HCT116 (cell line): ENCODE measurements around the gene TELO2. TPM values are rescaled to one million over a fixed set of nuclear protein-coding genes. Genes with fewer than 3 reads are reported as not detected.
A peak's percentile ranks its signal among the peaks of the same experiment; 100 is the strongest.

Experiments used
- ATAC-seq: fragments of 200-7000 bp; cut with Tn5 transposase; 2 replicates; pipeline ENCODE4 v1.9.1; 2020; ENCODE audit warnings: mild to moderate bottlenecking, moderate library complexity
- BruUV-seq: library from RNA; stranded (reverse); fragments of 400-500 nt; replicated peaks from 2 replicates; lab custom pipeline; 2021; lab: Mats Ljungman, UMichigan
- CTCF ChIA-PET: fragments of 300-600 bp; sonication (Branson Sonifier 250); formaldehyde crosslinking; loops from one replicate; lab custom pipeline; 2021; ENCODE audit warnings: antibody characterized with exemption; lab: Charles Lee
- POLR2A ChIA-PET: fragments of 300-600, 350-600 bp; sonication (Branson Sonifier 250); formaldehyde crosslinking; loops from one replicate; lab custom pipeline; 2021; ENCODE audit warnings: antibody characterized with exemption; lab: Charles Lee
- RAD21 ChIA-PET, 2 experiments: fragments of 300-600 bp; sonication (Branson Sonifier 250); formaldehyde crosslinking; loops; one replicate each; lab custom pipeline; 2023; ENCODE audit warnings: low total read pairs in 2 of 2; ENCODE audit not compliant: uncharacterized antibody in 2 of 2, unreplicated experiment in 2 of 2, low non-redundant PET in 1 of 2; lab: Charles Lee
- DNase-seq: peaks from one replicate; pipeline ENCODE4 v3.0.0-alpha.2; 2010; ENCODE audit warnings: low read depth, low spot score
- H2AFZ ChIP-seq: fragments of 200-600 bp; shearing (Covaris generic), sonication (generic); 2 replicates; pipeline ENCODE4 v1.6.1; 2017; ENCODE audit warnings: low read depth, mixed run types, mixed read lengths, antibody characterized with exemption, low read length; ENCODE audit not compliant: poor library complexity, severe bottlenecking
- H3K27ac ChIP-seq: 2 replicates; pipeline ENCODE4 v1.5.1; 2012; ENCODE audit warnings: low read depth, low read length
- H3K27me3 ChIP-seq: fragments of 200-600 bp; sonication (generic); 2 replicates; pipeline ENCODE4 v1.6.1; 2016; ENCODE audit warnings: mixed run types, low read length, mixed read lengths; ENCODE audit not compliant: insufficient read depth
- H3K36me3 ChIP-seq, 2 experiments: fragments of 200-500 bp in 1 of 2; fragments of 200-600 bp in 1 of 2; sonication (Bioruptor generic) in 1 of 2; sonication (generic) in 1 of 2; 2 replicates each; pipeline versions ENCODE4 v1.5.1 to v1.6.1; 2014 to 2016; ENCODE audit warnings: low read length in 2 of 2, inconsistent platforms in 1 of 2, mixed read lengths in 1 of 2, mixed run types in 1 of 2; ENCODE audit not compliant: insufficient read depth in 2 of 2, control insufficient read depth in 1 of 2
- H3K4me1 ChIP-seq, 2 experiments: fragments of 200-600 bp in 1 of 2; sonication (generic) in 1 of 2; 2 replicates each; pipeline versions ENCODE4 v1.5.1 to v1.6.1; 2012 to 2017; ENCODE audit warnings: low read length in 2 of 2, inconsistent platforms in 1 of 2, mild to moderate bottlenecking in 1 of 2, mixed read lengths in 1 of 2, mixed run types in 1 of 2, moderate library complexity in 1 of 2; ENCODE audit not compliant: insufficient read depth in 2 of 2, control insufficient read depth in 1 of 2
- H3K4me2 ChIP-seq: fragments of 200-600 bp; sonication (generic); 2 replicates; pipeline ENCODE4 v1.6.1; 2017; ENCODE audit warnings: mixed run types, low read length, mixed read lengths
- H3K4me3 ChIP-seq, 2 experiments: fragments of 200-600 bp in 1 of 2; sonication (generic) in 1 of 2; replicated peaks in 1 of 2; 2 replicates each; pipeline ENCODE4 v1.5.1; 2011 to 2016; ENCODE audit warnings: low read length in 2 of 2, control low read depth in 1 of 2, low read depth in 1 of 2, mild to moderate bottlenecking in 1 of 2, mixed read lengths in 1 of 2, mixed run types in 1 of 2
- H3K79me2 ChIP-seq: fragments of 200-600 bp; sonication (generic); 2 replicates; pipeline ENCODE4 v1.6.1; 2017; ENCODE audit warnings: mild to moderate bottlenecking, mixed run types, low read length, moderate library complexity, mixed read lengths; ENCODE audit not compliant: insufficient read depth
- H3K9ac ChIP-seq: fragments of 200-600 bp; sonication (generic); 2 replicates; pipeline ENCODE4 v1.6.1; 2016; ENCODE audit warnings: low read length, mixed read lengths
- H3K9me2 ChIP-seq: fragments of 200-600 bp; sonication (generic), shearing (Covaris generic); 2 replicates; pipeline ENCODE4 v1.6.1; 2017; ENCODE audit warnings: mixed run types, mild to moderate bottlenecking, moderate library complexity; ENCODE audit not compliant: insufficient read depth
- H3K9me3 ChIP-seq, 2 experiments: fragments of 200-500 bp in 1 of 2; fragments of 200-600 bp in 1 of 2; sonication (Bioruptor generic) in 1 of 2; sonication (generic) in 1 of 2; 2 replicates each; pipeline ENCODE4 v1.6.1; 2014 to 2017; ENCODE audit warnings: low read length in 2 of 2, mixed read lengths in 2 of 2, inconsistent platforms in 1 of 2, low read depth in 1 of 2, mild to moderate bottlenecking in 1 of 2, mixed run types in 1 of 2, moderate library complexity in 1 of 2; ENCODE audit not compliant: control insufficient read depth in 1 of 2, insufficient read depth in 1 of 2
- H4K20me1 ChIP-seq: fragments of 200-600 bp; sonication (generic), shearing (Covaris generic); 2 replicates; pipeline ENCODE4 v1.6.1; 2017; ENCODE audit warnings: mixed run types, mild to moderate bottlenecking, moderate library complexity; ENCODE audit not compliant: insufficient read depth
- CBX3 ChIP-seq: IDR thresholded peaks from 2 replicates; pipeline ENCODE4 v1.6.1; 2012; ENCODE audit warnings: low read depth
- CEBPB ChIP-seq: IDR thresholded peaks from 2 replicates; pipeline ENCODE4 v1.6.1; 2012; ENCODE audit warnings: low read depth
- ELF1 ChIP-seq: IDR thresholded peaks from 2 replicates; pipeline ENCODE4 v1.6.1; 2012; ENCODE audit warnings: low read depth, borderline replicate concordance
- EZH2 ChIP-seq: fragments of 200-600 bp; sonication (generic); IDR thresholded peaks from 2 replicates; pipeline ENCODE4 v1.6.1; 2017; ENCODE audit warnings: antibody characterized with exemption, mixed run types
- EZH2phosphoT487 ChIP-seq: fragments of 200-600 bp; IDR thresholded peaks from 2 replicates; pipeline ENCODE4 v1.6.1; 2018; ENCODE audit warnings: antibody characterized with exemption, borderline replicate concordance
- FOSL1 ChIP-seq: IDR thresholded peaks from 2 replicates; pipeline ENCODE4 v1.6.1; 2012; ENCODE audit warnings: low read depth
- POLR2A ChIP-seq: IDR thresholded peaks from 2 replicates; pipeline ENCODE4 v1.7.0; 2011; ENCODE audit warnings: borderline replicate concordance; ENCODE audit not compliant: insufficient read depth, insufficient read length; ENCODE audit errors: extremely low read depth
- POLR2AphosphoS5 ChIP-seq: IDR thresholded peaks from 2 replicates; pipeline ENCODE4 v1.6.1; 2011; ENCODE audit warnings: mild to moderate bottlenecking, low read depth, low read length, moderate library complexity
- RAD21 ChIP-seq: IDR thresholded peaks from 2 replicates; pipeline ENCODE4 v1.6.1; 2012; ENCODE audit warnings: low read depth, mild to moderate bottlenecking
- SIN3A ChIP-seq: IDR thresholded peaks from 2 replicates; pipeline ENCODE4 v1.6.1; 2012; ENCODE audit warnings: low read depth
- SP1 ChIP-seq: IDR thresholded peaks from 2 replicates; pipeline ENCODE4 v1.6.1; 2012; ENCODE audit warnings: low read depth
- SRF ChIP-seq: IDR thresholded peaks from 2 replicates; pipeline ENCODE4 v1.6.1; 2012; ENCODE audit warnings: low read depth
- YY1 ChIP-seq: IDR thresholded peaks from 2 replicates; pipeline ENCODE4 v1.6.1; 2011; ENCODE audit warnings: low read length, low read depth, moderate library complexity, mild to moderate bottlenecking; ENCODE audit not compliant: insufficient replicate concordance; ENCODE audit errors: extremely low read depth
- ZFX ChIP-seq: fragments of 450-650 bp; IDR thresholded peaks from 2 replicates; pipeline ENCODE4 v1.6.1; 2017
- ZNF274 ChIP-seq: fragments of 200-500 bp; sonication (Bioruptor generic); IDR thresholded peaks from 2 replicates; pipeline ENCODE4 v1.6.1; 2014; ENCODE audit warnings: mild to moderate bottlenecking, low read depth, low read length, inconsistent platforms
- intact Hi-C: fragments of 100-400 bp; cut with micrococcal nuclease; formaldehyde crosslinking; loops from 2 replicates; pipeline ENCODE4 v1.10.0; 2022
- total RNA-seq: library from RNA; stranded (reverse); gene quantifications from one replicate; pipeline ENCODE4 v1.2.1, GENCODE V29; 2021; ENCODE audit not compliant: unreplicated experiment
- TF ChIP-seq, protein P1 (sequence below), 3 experiments: fragments of 200-600 bp in 1 of 3; sonication (generic) in 1 of 3; IDR thresholded peaks in 2 of 3; conservative IDR thresholded peaks in 1 of 3; 2 replicates each; pipeline ENCODE4 v1.5.1; 2012 to 2017; ENCODE audit warnings: low read depth in 2 of 3, low read length in 2 of 3, antibody characterized with exemption in 1 of 3, borderline replicate concordance in 1 of 3, control low read depth in 1 of 3, mild to moderate bottlenecking in 1 of 3, mixed read lengths in 1 of 3, mixed run types in 1 of 3, moderate library complexity in 1 of 3; ENCODE audit not compliant: insufficient read depth in 1 of 3
- TF ChIP-seq, protein P2 (sequence below): IDR thresholded peaks from 2 replicates; pipeline ENCODE4 v1.6.1; 2012; ENCODE audit warnings: low read depth
- TF ChIP-seq, protein P3 (sequence below): IDR thresholded peaks from 2 replicates; pipeline ENCODE4 v1.6.1; 2011; ENCODE audit warnings: mild to moderate bottlenecking, low read length, moderate library complexity; ENCODE audit not compliant: insufficient replicate concordance; ENCODE audit errors: extremely low read depth
- TF ChIP-seq, protein P4 (sequence below): IDR thresholded peaks from 2 replicates; pipeline ENCODE4 v1.6.1; 2012
- TF ChIP-seq, protein P5 (sequence below): IDR thresholded peaks from 2 replicates; pipeline ENCODE4 v1.6.1; 2012

Gene TELO2
- total RNA-seq, 1 experiment from 2014 or later = 74.3 TPM

DNA sequence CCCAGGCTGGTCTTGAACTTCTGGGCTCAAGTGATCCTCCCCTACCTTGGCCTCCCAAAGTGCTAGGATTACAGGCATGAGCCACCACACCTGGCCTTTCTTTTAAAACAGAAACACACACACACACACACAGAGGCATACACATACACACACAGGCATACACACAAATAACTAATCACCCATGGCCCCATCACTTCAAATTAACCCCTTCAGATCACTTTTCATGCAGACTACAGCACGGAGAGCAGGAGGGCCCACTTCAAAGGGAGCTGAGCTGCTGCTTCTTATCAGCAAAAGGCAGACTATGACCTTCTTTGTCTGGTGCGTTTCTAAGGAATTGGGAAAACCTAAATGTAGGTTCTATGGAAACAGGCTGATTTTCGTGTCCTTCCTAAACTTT, 20.2 kb upstream of the TELO2 start:
- H4K20me1 ChIP-seq = no peaks in the 10 kb centered on the region
- no peak overlapping the region for H3K27ac ChIP-seq
- DNase-seq (no peak), ATAC-seq (no peak)
- no peak overlapping the region for H2AFZ ChIP-seq
- no peaks in the 10 kb centered on the region for H3K9me3 ChIP-seq
- RAD21 ChIA-PET = no interaction called here
- H3K36me3 ChIP-seq = no peaks in the 10 kb centered on the region
- H3K9ac ChIP-seq = no peak overlapping the region
- TF ChIP-seq CBX3 = no peak
- TF ChIP-seq SP1 = no peak
- no peak for TF ChIP-seq SRF
- TF ChIP-seq, protein P1, sequence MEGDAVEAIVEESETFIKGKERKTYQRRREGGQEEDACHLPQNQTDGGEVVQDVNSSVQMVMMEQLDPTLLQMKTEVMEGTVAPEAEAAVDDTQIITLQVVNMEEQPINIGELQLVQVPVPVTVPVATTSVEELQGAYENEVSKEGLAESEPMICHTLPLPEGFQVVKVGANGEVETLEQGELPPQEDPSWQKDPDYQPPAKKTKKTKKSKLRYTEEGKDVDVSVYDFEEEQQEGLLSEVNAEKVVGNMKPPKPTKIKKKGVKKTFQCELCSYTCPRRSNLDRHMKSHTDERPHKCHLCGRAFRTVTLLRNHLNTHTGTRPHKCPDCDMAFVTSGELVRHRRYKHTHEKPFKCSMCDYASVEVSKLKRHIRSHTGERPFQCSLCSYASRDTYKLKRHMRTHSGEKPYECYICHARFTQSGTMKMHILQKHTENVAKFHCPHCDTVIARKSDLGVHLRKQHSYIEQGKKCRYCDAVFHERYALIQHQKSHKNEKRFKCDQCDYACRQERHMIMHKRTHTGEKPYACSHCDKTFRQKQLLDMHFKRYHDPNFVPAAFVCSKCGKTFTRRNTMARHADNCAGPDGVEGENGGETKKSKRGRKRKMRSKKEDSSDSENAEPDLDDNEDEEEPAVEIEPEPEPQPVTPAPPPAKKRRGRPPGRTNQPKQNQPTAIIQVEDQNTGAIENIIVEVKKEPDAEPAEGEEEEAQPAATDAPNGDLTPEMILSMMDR (IDR thresholded peaks at IDR 0.05 in 2 of 3, conservative IDR thresholded peaks at IDR 0.05 in 1 of 3; ENCODE audit: borderline replicate concordance in 1 of 3, insufficient read depth in 1 of 3, low read depth in 2 of 3, low read length in 2 of 3) = no peak
- TF ChIP-seq ZFX = no peak
- no peak for TF ChIP-seq EZH2phosphoT487
- TF ChIP-seq, protein P2, sequence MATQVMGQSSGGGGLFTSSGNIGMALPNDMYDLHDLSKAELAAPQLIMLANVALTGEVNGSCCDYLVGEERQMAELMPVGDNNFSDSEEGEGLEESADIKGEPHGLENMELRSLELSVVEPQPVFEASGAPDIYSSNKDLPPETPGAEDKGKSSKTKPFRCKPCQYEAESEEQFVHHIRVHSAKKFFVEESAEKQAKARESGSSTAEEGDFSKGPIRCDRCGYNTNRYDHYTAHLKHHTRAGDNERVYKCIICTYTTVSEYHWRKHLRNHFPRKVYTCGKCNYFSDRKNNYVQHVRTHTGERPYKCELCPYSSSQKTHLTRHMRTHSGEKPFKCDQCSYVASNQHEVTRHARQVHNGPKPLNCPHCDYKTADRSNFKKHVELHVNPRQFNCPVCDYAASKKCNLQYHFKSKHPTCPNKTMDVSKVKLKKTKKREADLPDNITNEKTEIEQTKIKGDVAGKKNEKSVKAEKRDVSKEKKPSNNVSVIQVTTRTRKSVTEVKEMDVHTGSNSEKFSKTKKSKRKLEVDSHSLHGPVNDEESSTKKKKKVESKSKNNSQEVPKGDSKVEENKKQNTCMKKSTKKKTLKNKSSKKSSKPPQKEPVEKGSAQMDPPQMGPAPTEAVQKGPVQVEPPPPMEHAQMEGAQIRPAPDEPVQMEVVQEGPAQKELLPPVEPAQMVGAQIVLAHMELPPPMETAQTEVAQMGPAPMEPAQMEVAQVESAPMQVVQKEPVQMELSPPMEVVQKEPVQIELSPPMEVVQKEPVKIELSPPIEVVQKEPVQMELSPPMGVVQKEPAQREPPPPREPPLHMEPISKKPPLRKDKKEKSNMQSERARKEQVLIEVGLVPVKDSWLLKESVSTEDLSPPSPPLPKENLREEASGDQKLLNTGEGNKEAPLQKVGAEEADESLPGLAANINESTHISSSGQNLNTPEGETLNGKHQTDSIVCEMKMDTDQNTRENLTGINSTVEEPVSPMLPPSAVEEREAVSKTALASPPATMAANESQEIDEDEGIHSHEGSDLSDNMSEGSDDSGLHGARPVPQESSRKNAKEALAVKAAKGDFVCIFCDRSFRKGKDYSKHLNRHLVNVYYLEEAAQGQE = no peak
- TF ChIP-seq POLR2A = no peak
- TF ChIP-seq EZH2 = no peak
- no peak for TF ChIP-seq SIN3A
- TF ChIP-seq ZNF274 = no peak
- TF ChIP-seq RAD21 = no peak
- TF ChIP-seq, protein P3, sequence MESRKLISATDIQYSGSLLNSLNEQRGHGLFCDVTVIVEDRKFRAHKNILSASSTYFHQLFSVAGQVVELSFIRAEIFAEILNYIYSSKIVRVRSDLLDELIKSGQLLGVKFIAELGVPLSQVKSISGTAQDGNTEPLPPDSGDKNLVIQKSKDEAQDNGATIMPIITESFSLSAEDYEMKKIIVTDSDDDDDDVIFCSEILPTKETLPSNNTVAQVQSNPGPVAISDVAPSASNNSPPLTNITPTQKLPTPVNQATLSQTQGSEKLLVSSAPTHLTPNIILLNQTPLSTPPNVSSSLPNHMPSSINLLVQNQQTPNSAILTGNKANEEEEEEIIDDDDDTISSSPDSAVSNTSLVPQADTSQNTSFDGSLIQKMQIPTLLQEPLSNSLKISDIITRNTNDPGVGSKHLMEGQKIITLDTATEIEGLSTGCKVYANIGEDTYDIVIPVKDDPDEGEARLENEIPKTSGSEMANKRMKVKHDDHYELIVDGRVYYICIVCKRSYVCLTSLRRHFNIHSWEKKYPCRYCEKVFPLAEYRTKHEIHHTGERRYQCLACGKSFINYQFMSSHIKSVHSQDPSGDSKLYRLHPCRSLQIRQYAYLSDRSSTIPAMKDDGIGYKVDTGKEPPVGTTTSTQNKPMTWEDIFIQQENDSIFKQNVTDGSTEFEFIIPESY = no peak
- TF ChIP-seq, protein P4, sequence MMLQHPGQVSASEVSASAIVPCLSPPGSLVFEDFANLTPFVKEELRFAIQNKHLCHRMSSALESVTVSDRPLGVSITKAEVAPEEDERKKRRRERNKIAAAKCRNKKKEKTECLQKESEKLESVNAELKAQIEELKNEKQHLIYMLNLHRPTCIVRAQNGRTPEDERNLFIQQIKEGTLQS = no peak
- TF ChIP-seq YY1 = no peak
- TF ChIP-seq, protein P5, sequence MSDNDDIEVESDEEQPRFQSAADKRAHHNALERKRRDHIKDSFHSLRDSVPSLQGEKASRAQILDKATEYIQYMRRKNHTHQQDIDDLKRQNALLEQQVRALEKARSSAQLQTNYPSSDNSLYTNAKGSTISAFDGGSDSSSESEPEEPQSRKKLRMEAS = no peak
- TF ChIP-seq POLR2AphosphoS5 = no peak
- no peak for TF ChIP-seq FOSL1
- no peak for TF ChIP-seq ELF1
- no peak for TF ChIP-seq CEBPB
- TF ChIP-seq, all 23 proteins: peak for 0
- BruUV-seq = TSS peak; percentile 35
- H3K27me3 ChIP-seq = no peaks in the 10 kb centered on the region
- ChIA-PET CTCF (no interaction called here), POLR2A (no interaction called here)
- no peak overlapping the region for H3K4me2 ChIP-seq
- no peaks in the 10 kb centered on the region for H3K9me2 ChIP-seq
- intact Hi-C loops = no loop called here
- H3K79me2 ChIP-seq = peaks cover 43% of the 10 kb centered on the region
- H3K4me3 ChIP-seq = no peak overlapping the region
- H3K4me1 ChIP-seq = peaks cover 17 to 36% of the 10 kb centered on the region in 2 experiments; a peak in 3 of 4 replicates
